ENCODE results near the gene ADCY4. TPM values are rescaled to one million over a fixed set of nuclear protein-coding genes. Genes with fewer than 3 reads are reported as not detected.

ADCY4 gene
- total and polyA plus RNA-seq, 3 donors from 2014 or later, result 10.0 to 23.1 (median 13.9) TPM

DNA sequence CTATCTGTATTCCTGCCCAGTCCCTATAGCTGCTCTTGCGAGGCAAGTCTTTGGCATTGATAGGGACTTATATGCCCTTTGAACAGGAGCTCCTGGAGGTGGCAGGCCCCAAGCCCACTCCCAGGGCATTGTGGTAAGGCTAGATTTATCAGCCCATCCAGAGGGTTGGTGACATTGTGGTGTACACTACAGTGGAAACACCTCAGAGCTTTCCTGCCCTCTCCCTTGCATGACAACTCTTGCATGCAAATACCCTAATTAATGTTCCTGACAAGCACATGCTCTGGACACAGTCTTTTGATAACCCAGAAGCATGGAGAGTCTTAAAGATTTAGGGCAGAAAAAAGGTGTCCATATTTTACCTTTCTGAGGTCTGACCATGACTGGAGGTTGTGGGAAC, 5.7 kb upstream of the ADCY4 start:
- DNase-seq, result no peak
- Histone ChIP-seq H3K27me3 (no peaks in the 10 kb centered on the region), H3K27ac (no peak overlapping the region), H3K9me3 (no peaks in the 10 kb centered on the region), H3K36me3 (ENCODE audit: low read depth, missing control alignments) (no peaks in the 10 kb centered on the region), H3K4me1 (no peaks in the 10 kb centered on the region), H3K4me3 (no peak overlapping the region)
- TF ChIP-seq, protein P1, sequence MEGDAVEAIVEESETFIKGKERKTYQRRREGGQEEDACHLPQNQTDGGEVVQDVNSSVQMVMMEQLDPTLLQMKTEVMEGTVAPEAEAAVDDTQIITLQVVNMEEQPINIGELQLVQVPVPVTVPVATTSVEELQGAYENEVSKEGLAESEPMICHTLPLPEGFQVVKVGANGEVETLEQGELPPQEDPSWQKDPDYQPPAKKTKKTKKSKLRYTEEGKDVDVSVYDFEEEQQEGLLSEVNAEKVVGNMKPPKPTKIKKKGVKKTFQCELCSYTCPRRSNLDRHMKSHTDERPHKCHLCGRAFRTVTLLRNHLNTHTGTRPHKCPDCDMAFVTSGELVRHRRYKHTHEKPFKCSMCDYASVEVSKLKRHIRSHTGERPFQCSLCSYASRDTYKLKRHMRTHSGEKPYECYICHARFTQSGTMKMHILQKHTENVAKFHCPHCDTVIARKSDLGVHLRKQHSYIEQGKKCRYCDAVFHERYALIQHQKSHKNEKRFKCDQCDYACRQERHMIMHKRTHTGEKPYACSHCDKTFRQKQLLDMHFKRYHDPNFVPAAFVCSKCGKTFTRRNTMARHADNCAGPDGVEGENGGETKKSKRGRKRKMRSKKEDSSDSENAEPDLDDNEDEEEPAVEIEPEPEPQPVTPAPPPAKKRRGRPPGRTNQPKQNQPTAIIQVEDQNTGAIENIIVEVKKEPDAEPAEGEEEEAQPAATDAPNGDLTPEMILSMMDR (IDR thresholded peaks at IDR 0.05), result no peak
- intact Hi-C loops (cut with DNase I; ENCODE audit: low total_unique reads), result no loop called here
- WGBS, 2 donors, result 80 to 100% methylated on average over 1 of the region's 1 CpG

DNA sequence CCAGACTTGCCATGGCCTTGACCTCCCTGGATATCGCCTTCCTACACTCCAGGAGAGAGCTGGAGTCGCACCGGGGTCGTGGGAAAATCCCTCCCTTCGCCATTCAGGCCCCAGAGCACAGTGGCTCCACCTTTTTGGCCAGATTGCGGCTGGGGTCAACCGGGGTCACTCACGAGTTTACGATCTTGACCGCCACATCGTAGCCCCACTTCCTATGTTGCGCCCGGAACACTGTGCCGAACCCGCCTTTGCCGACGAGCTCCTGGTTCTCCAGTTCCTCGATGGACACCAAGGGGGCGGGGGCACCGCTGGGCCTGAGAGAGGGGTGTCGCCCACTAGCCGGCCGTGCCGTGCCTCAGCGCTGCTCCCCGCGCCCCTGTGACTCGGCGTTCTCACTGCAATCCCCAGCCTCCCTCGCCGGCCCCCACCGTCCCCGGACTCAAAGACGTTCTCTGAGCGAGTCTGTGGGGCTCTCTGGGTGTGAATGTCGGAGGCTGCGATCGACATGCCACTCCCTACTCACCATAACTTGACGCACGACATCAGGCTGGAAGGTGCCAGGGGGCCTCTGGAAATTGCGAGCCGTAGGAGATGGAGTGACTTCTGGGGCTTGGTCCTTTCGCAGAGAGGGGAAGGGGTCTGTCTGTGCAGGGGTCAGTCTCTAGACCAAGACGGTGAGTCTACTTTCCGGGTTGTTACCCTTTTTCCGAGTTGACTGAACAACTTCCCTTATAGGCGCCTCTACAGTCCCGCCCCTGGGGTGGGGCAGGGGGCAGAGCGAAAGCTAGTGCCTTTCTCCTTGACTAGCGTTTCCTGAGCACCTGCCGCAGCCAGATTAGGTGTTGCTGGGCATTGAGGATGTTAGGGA, 4.6 kb upstream of the ADCY4 start, which contains the start of gene RIPK3:
TSS of gene RIPK3 (minus strand) at position 708 of the 868 bp plus-strand sequence. CDS start at position 543, 165 bp downstream.
- WGBS, 2 donors, result 32 to 34% methylated on average over 21 to 39 of the region's 51 CpGs
- Histone ChIP-seq H3K9me3 (no peaks in the 10 kb centered on the region), H3K4me3 (peak within 1 kb of the TSS; percentile 40 to 51), H3K4me1 (peaks cover 8% of the 10 kb centered on the region), H3K36me3 (ENCODE audit: low read depth, missing control alignments) (no peaks in the 10 kb centered on the region), H3K27ac (no peak within 1 kb of the TSS), H3K27me3 (no peaks in the 10 kb centered on the region)
- TF ChIP-seq POLR2A (IDR thresholded peaks at IDR 0.05), result no peak
- TF ChIP-seq, protein P1 (IDR thresholded peaks at IDR 0.05), result no peak
- no peak for DNase-seq
- intact Hi-C loops (cut with DNase I; ENCODE audit: low total_unique reads), result no loop called here

DNA sequence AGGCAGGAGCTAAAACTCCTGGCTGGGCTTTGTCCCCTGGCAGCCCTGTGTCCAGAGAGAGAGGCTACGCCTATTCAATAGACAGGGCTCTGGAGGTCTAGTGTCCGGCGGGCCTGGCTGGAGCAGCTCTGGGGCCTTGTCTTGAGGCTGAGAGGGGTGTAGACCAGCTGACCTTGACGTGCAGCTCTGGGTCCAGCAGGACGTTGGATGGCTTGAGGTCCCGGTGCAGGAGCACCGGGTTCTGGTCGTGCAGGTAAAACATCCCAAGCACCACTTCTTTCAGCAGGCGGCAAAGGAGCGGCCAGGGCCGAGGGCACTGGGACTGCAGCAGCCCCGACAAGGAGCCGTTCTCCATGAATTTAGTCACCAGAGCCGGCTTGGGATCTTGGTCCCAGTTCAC, 4.0 kb upstream of the ADCY4 start:
- intact Hi-C loops (cut with DNase I; ENCODE audit: low total_unique reads), result no loop called here
- H3K4me3 ChIP-seq, result peak overlapping the region in 1 of 2 donors; percentile 51
- 57 to 70% methylated on average over 11 to 14 of the region's 14 CpGs for WGBS, 2 donors
- H3K27me3 ChIP-seq, result no peaks in the 10 kb centered on the region
- DNase-seq, result no peak
- H3K27ac ChIP-seq, result no peak overlapping the region
- TF ChIP-seq POLR2A (IDR thresholded peaks at IDR 0.05), result no peak
- TF ChIP-seq, protein P1 (IDR thresholded peaks at IDR 0.05), result no peak
- peaks cover 14% of the 10 kb centered on the region for H3K4me1 ChIP-seq
- no peaks in the 10 kb centered on the region for H3K9me3 ChIP-seq
- H3K36me3 ChIP-seq (ENCODE audit: low read depth, missing control alignments), result no peaks in the 10 kb centered on the region

DNA sequence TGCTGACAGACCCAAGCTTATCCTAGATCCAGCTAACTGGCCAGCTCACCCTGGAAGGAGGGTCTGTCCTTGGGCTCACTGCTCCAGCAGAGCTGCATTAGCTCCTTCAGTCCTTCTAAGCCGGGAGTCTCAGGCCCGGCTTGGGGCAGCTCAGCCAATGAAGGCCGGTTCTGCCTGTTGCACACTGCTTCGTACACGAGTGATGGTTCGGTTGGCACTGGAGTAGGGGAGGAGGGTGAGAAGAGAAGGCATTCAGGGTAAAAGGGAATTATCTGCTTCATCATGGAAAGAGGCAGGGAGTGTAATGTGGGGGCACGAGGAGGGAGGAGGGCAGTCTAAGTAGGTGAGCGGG, 2.9 kb upstream of the ADCY4 start:
- Histone ChIP-seq H3K4me1 (peaks cover 15% of the 10 kb centered on the region), H3K36me3 (ENCODE audit: low read depth, missing control alignments) (no peaks in the 10 kb centered on the region), H3K9me3 (no peaks in the 10 kb centered on the region), H3K27me3 (no peaks in the 10 kb centered on the region), H3K4me3 (no peak overlapping the region), H3K27ac (no peak overlapping the region)
- intact Hi-C loops (cut with DNase I; ENCODE audit: low total_unique reads), result no loop called here
- 93 to 96% methylated on average over 8 of the region's 8 CpGs for WGBS, 2 donors
- no peak for TF ChIP-seq POLR2A (IDR thresholded peaks at IDR 0.05)
- TF ChIP-seq, protein P1 (IDR thresholded peaks at IDR 0.05), result no peak
- DNase-seq, result no peak

Data from testis (tissue), 3 donors.